GM19397 (cell line): ENCODE measurements around the gene PEF1.
A peak's percentile ranks its signal among the peaks of the same experiment; 100 is the strongest.

Experiments used
- ATAC-seq: cut with Tn5 transposase; IDR thresholded peaks from one replicate; pipeline ENCODE4 v1.9.1; 2021; ENCODE audit warnings: mild to moderate bottlenecking, moderate library complexity; ENCODE audit not compliant: unreplicated experiment

PEF1 gene

GRCh38 chr1:31644560-31645273 is at the start of gene PEF1:
Gene PEF1, minus strand, starts transcription at chr1:31644876. Its CDS starts 12 bp downstream, at chr1:31644864.
- peak; percentile 87 for ATAC-seq

GRCh38 chr1:31693231-31693630 is 48.6 kb upstream of the PEF1 start:
- no peak for ATAC-seq

- no peak for ATAC-seq
Observed at GRCh38 chr1:31691951-31692350, 47.3 kb upstream of the PEF1 start.

GRCh38 chr1:31691446-31691845 is 46.8 kb upstream of the PEF1 start:
- ATAC-seq, result no peak

- ATAC-seq, result no peak
Observed at GRCh38 chr1:31690921-31691320, 46.2 kb upstream of the PEF1 start.

GRCh38 chr1:31689854-31690253 is 45.2 kb upstream of the PEF1 start:
- no peak for ATAC-seq

GRCh38 chr1:31689379-31689778 is 44.7 kb upstream of the PEF1 start:
- ATAC-seq, result no peak

- no peak for ATAC-seq
Observed at GRCh38 chr1:31688233-31688918, 43.7 kb upstream of the PEF1 start.

GRCh38 chr1:31687601-31688000 is 42.9 kb upstream of the PEF1 start:
- no peak for ATAC-seq

GRCh38 chr1:31685795-31686194 is 41.1 kb upstream of the PEF1 start:
- no peak for ATAC-seq

- ATAC-seq, result no peak
Observed at GRCh38 chr1:31683997-31684396, 39.3 kb upstream of the PEF1 start.

GRCh38 chr1:31681415-31681814 is 36.7 kb upstream of the PEF1 start:
- no peak for ATAC-seq

GRCh38 chr1:31679676-31680230 is 35.1 kb upstream of the PEF1 start:
- ATAC-seq, result no peak

GRCh38 chr1:31679091-31679490 is 34.4 kb upstream of the PEF1 start:
- no peak for ATAC-seq

- ATAC-seq, result no peak
Observed at GRCh38 chr1:31678681-31679080, 34.0 kb upstream of the PEF1 start.

GRCh38 chr1:31677949-31678348 is 33.3 kb upstream of the PEF1 start:
- no peak for ATAC-seq

- no peak for ATAC-seq
Observed at GRCh38 chr1:31677401-31677800, 32.7 kb upstream of the PEF1 start.

GRCh38 chr1:31675756-31676155 is 31.1 kb upstream of the PEF1 start:
- no peak for ATAC-seq

- ATAC-seq, result no peak
Observed at GRCh38 chr1:31675161-31675560, 30.5 kb upstream of the PEF1 start.

- ATAC-seq, result no peak
Observed at GRCh38 chr1:31674626-31675025, 29.9 kb upstream of the PEF1 start.

- no peak for ATAC-seq
Observed at GRCh38 chr1:31673433-31673832, 28.8 kb upstream of the PEF1 start.

- ATAC-seq, result no peak
Observed at GRCh38 chr1:31672986-31673385, 28.3 kb upstream of the PEF1 start.
